Astrocyte of the cerebellum (primary cell): Measurements from ENCODE around the gene NFKBIA.

Experiments used
- DNase-seq: peaks from one replicate; pipeline ENCODE4 v3.0.0-alpha.2; 2011; ENCODE audit warnings: low read depth
- H3K4me3 ChIP-seq: 2 replicates; pipeline ENCODE4 v1.5.1; 2011; ENCODE audit warnings: mild to moderate bottlenecking, low read depth, low read length, moderate library complexity
- in situ Hi-C: cut with HindIII; loops from 2 replicates; pipeline ENCODE4 v1.10.0; 2017; ENCODE audit warnings: low sequenced_read_pairs
- TF ChIP-seq, protein P1 (sequence below): IDR thresholded peaks from 2 replicates; pipeline ENCODE4 v1.5.1; 2012; ENCODE audit warnings: low read length, low read depth, moderate library complexity, mild to moderate bottlenecking; ENCODE audit errors: missing control alignments

The NFKBIA gene

DNA sequence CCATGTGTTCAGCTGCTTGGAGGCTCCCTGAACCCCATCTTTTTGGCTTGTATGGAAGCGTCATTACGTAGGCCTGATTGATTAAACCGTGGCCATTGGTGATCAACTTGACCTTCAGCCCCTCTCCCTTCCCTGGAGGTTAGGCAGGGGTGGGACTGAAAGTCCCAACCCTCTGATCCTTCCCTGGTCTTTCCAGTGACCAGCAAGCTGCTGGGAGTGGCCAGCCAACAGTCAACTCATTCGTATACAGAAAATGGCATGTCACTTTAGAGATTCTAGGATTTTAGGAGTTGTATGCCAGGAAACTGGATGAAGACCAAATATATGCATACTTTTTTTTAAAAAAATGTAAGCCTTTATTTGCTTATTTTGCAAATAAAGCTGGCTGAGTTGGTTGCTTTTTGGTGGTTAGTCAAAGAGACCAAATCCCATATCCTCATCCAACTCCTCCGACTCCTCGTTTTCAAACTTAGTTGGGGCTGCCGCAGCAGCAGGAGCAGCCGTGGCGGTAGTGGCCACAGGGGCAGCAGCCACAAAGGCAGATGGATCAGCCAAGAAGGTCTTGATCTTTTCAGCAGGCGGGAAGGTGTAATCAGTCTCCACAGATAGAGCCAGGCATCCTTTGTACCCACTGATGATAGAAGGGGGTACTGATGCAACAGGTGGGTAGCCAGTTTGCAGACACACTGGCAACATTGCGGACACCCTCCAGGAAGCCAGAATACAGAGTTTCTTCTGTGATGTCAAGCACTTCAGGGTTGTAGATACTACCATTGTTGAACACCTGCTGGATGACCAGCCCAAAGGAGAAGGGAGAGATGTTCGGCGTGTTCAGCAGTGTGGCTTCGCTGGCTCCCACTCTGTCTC lies 16.6 kb downstream of the NFKBIA start:
- no peak for DNase-seq
- in situ Hi-C loops = no loop called here
- H3K4me3 ChIP-seq = no peak overlapping the region
- TF ChIP-seq, protein P1, sequence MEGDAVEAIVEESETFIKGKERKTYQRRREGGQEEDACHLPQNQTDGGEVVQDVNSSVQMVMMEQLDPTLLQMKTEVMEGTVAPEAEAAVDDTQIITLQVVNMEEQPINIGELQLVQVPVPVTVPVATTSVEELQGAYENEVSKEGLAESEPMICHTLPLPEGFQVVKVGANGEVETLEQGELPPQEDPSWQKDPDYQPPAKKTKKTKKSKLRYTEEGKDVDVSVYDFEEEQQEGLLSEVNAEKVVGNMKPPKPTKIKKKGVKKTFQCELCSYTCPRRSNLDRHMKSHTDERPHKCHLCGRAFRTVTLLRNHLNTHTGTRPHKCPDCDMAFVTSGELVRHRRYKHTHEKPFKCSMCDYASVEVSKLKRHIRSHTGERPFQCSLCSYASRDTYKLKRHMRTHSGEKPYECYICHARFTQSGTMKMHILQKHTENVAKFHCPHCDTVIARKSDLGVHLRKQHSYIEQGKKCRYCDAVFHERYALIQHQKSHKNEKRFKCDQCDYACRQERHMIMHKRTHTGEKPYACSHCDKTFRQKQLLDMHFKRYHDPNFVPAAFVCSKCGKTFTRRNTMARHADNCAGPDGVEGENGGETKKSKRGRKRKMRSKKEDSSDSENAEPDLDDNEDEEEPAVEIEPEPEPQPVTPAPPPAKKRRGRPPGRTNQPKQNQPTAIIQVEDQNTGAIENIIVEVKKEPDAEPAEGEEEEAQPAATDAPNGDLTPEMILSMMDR = no peak

DNA sequence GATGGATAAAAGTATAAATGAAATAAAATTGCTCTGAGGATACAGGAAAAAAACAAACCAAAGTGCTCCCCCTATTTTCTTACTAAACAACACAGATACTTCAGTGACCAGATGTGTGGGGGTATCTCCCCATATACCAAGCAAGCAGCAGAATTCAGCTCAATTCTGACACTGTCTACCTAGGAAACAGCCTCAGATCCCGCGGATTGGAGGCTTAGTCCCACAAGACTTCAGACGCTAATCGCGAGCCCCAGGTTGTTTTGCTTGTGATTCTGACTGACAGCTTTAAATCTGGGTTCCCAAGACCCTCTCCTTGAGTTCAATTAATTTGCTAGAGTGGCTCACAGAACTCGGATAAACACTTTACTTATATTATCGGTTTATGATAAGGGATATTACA lies 17.3 kb downstream of the NFKBIA start:
- TF ChIP-seq, protein P1 = no peak
- H3K4me3 ChIP-seq = no peak overlapping the region
- in situ Hi-C loops = no loop called here
- no peak for DNase-seq

DNA sequence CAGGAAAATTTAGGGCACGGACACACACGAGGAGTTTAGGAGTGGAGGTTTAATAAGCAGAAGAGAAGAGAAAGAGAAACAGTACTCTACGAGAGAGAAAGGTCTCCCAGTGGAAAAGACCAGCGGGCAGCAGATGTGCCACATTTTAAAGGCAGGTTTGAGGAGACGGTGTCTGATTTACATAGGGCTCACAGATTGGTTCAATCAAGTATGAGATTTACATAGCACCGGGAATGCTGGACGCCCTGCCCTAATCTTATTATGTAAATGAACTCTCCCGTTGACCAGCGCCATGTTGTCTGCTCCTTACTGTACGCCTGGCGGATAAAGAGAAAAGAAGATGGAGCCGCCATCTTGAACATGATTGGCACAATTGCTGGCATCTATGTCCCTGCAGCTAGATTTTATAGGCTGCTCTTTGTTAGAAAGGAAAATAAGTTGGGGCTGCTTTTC lies 17.9 kb downstream of the NFKBIA start:
- in situ Hi-C loops = no loop called here
- no peak overlapping the region for H3K4me3 ChIP-seq
- TF ChIP-seq, protein P1 = no peak
- DNase-seq = no peak

DNA sequence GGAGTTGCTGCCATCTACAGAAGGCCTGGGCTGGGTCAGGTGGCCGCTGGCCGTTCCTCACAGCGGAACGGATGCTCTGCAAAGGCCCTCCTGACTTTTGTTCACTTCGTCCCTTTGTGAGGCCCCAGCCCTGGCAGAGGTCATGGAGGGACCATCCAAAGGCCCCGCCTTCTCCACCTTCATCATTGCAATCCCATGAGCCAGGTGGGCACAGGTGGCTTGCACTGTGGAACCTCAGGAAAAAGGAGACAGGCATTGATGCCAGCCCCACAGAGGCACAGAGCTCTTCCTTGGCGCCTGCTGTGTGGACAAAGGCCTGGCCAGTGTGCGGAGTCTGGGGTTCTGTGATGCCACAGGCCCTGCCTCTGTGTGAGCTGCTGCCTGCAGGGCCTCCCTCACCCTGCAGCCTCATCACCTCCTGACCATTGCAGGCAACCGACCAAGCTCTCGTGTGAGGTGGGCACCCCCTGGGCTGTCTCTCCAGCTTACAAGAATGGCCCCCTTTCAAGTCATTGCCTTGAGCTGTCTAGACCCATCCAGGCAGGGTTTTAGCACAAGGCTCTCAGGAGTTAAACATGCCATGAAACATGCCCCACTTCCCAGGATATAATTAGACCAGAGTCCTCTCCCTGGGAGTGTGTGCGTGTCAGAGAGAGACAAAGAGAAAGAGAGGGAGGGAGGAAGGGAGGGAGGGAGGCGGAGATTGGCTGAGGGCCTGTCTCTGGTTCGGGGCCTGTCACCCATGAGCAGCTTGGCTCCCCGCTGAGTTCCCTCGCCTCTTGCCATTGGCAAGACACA lies 19.3 kb downstream of the NFKBIA start:
- TF ChIP-seq, protein P1 = no peak
- H3K4me3 ChIP-seq = no peak overlapping the region
- in situ Hi-C loops = no loop called here
- DNase-seq = peak; percentile 73

DNA sequence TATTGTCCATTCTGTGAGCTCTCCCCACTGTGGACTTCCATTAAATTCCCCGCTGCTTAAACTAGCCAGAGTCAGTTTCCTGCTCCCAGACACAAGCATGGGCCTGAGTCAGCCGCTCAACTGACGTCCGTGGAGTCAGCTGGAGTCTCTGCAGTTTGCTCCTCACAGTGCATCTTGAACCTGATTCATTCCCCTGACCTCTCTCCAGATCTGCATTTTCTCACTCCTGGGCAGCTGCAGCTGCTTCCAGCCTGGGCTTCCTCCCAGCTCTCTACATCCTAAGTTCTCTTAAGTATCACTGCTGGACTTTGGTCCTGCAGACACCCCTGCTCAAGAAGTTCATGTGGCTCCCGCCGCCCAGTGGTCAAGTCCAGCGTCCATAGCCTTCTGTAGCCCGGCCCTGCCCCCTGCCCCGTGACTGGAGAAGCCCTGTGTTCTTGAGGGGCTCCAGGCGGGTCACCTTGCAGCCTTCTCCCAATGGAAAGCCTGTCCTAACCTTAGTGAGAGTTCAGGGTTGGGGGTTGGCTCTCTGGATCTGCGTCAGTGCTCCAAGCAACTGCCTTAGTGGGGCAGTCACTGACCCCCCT lies 20.0 kb downstream of the NFKBIA start:
- no peak overlapping the region for H3K4me3 ChIP-seq
- TF ChIP-seq, protein P1 = peak; percentile 3
- peak; percentile 88 for DNase-seq
- in situ Hi-C loops = no loop called here
